Stimulated activated CD4-positive, alpha-beta T cell treated with anti-CD3 and anti-CD28 coated beads, Interleukin-1b, Interleukin-23, amount 100 ng/mL, for 4 hours (primary cell): ENCODE results near the gene L1CAM.
A peak's percentile ranks its signal among the peaks of the same experiment; 100 is the strongest.

ENCODE experiments used
- DNase-seq, 2 donors: peaks; one replicate each; pipeline ENCODE4 v3.0.0-alpha.2; 2020; ENCODE audit warnings: low read depth in 2 of 2

Gene L1CAM

GRCh38 chrX:153885968-153886903 lies at the start of gene L1CAM:
L1CAM (minus strand) TSS chrX:153886173; CDS start chrX:153875836, 10,337 bp downstream.
- DNase-seq = peak; percentile 25 to 31

- no peak for DNase-seq
Measured at GRCh38 chrX:153935326-153935851, 49.4 kb upstream of the L1CAM start.

GRCh38 chrX:153934762-153935325 lies 48.9 kb upstream of the L1CAM start, which contains the start of gene NAA10:
NAA10 (minus strand) TSS chrX:153935037; CDS start chrX:153934904, 133 bp downstream.
- peak; percentile 49 to 68 for DNase-seq

- DNase-seq = no peak
Measured at GRCh38 chrX:153934148-153934761, 48.3 kb upstream of the L1CAM start.

GRCh38 chrX:153933748-153934147 lies 47.8 kb upstream of the L1CAM start:
- DNase-seq = no peak

GRCh38 chrX:153932220-153932915 lies 46.4 kb upstream of the L1CAM start:
- DNase-seq = no peak

GRCh38 chrX:153931748-153932147 lies 45.8 kb upstream of the L1CAM start:
- no peak for DNase-seq

- no peak for DNase-seq
Measured at GRCh38 chrX:153931151-153931550, 45.2 kb upstream of the L1CAM start.

- DNase-seq = no peak
Measured at GRCh38 chrX:153930011-153930910, 44.3 kb upstream of the L1CAM start.

- no peak for DNase-seq
Measured at GRCh38 chrX:153929576-153929975, 43.6 kb upstream of the L1CAM start.

- no peak for DNase-seq
Measured at GRCh38 chrX:153928846-153929245, 42.9 kb upstream of the L1CAM start.

- DNase-seq = peak; percentile 83 to 89
Measured at GRCh38 chrX:153927922-153928760, 42.2 kb upstream of the L1CAM start.

- no peak for DNase-seq
Measured at GRCh38 chrX:153927672-153927921, 41.6 kb upstream of the L1CAM start.

- DNase-seq = peak; percentile 45 to 61
Measured at GRCh38 chrX:153926858-153927671, 41.1 kb upstream of the L1CAM start.

- DNase-seq = peak in 1 of 2 donors; percentile 14
Measured at GRCh38 chrX:153926552-153926857, 40.5 kb upstream of the L1CAM start.

GRCh38 chrX:153925739-153926551 lies 40.0 kb upstream of the L1CAM start, which contains the start of gene ARHGAP4:
ARHGAP4 (minus strand) TSS chrX:153926264; CDS start chrX:153926202, 62 bp downstream.
- DNase-seq = peak in 1 of 2 donors; percentile 41

GRCh38 chrX:153925387-153925738 lies 39.4 kb upstream of the L1CAM start:
- DNase-seq = no peak

- no peak for DNase-seq
Measured at GRCh38 chrX:153924149-153924861, 38.3 kb upstream of the L1CAM start.
